ENCODE data around the gene ENTPD8. TPM values are rescaled to one million over a fixed set of nuclear protein-coding genes. Genes with fewer than 3 reads are reported as not detected.

ENTPD8 gene
- total and polyA plus RNA-seq, 2 of the 4 experiments (the other 2 are of a cell fraction) = 0.07 TPM; not detected in 1

DNA sequence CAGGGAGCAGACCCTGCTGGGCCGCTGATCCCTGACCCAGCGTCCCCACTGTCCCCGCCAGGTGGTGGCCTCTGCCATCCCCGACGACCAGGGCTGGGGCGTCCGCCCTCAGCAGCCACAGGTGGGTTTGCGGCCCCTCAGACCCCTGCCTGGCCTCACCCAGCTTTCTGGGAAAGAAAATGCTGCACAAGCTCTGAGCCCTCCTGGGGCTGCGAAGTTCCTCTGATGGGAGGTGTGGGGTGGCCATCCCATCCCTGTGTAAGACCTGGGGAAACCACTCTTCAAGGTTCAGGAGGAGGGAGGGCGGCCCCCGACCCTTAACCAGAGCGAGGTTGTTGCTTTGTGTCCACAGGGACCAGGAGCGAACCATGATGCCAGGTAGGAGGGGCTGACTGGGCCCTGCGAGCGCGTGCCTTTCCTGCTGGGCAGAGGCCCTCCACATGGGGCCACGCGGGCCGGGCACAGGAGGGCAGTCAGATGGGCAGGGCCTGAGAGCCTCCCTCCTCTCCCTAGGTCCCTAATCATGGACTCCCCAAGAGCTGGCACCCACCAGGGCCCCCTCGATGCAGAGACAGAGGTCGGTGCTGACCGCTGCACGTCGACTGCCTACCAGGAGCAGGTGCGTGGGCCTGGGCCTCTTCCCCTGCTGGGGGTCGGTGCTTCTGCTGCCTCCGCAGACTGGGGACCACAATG lies 10.3 kb downstream of the ENTPD8 start:
- Histone ChIP-seq H3K23ac (ENCODE audit: low read depth, low read length) (no peak overlapping the region), H3K79me1 (ENCODE audit: low read depth in 1 of 2, low read length in 2 of 2) (no peaks in the 10 kb centered on the region), H3K56ac (ENCODE audit: extremely low read depth, insufficient read depth, low read length) (no peak overlapping the region), H4K8ac (ENCODE audit: low read depth in 2 of 2, low read length in 2 of 2) (no peak overlapping the region), H3K36me3 (ENCODE audit: control insufficient read depth, insufficient read depth, low read length) (no peaks in the 10 kb centered on the region), H2BK20ac (ENCODE audit: low read depth, low read length) (no peak overlapping the region), H3K9me1 (ENCODE audit: insufficient read depth, low read length) (no peaks in the 10 kb centered on the region), H2AK9ac (replicated peaks; ENCODE audit: low read depth, low read length, poor library complexity) (no peak overlapping the region), H3K9ac (ENCODE audit: low read depth, low read length) (no peak overlapping the region), H3K18ac (ENCODE audit: low read depth, low read length) (no peak overlapping the region), H2BK5ac (ENCODE audit: low read depth, low read length, poor library complexity, severe bottlenecking) (no peak overlapping the region), H2AK5ac (ENCODE audit: low read depth, low read length) (no peak overlapping the region), H4K5ac (ENCODE audit: low read depth, low read length) (no peak overlapping the region), H3K4ac (ENCODE audit: low read depth, low read length) (no peak overlapping the region), H3K4me1 (ENCODE audit: control insufficient read depth, insufficient read depth, low read length) (peaks cover 5% of the 10 kb centered on the region), H3K27ac (ENCODE audit: insufficient read depth, low read length) (no peak overlapping the region), H4K20me1 (ENCODE audit: insufficient read depth, low read length) (no peaks in the 10 kb centered on the region), H3K4me3 (ENCODE audit: insufficient read depth, low read depth, low read length) (no peak overlapping the region), H2AFZ (replicated peaks; ENCODE audit: low read length, poor library complexity) (peak overlapping the region; percentile 23), H3K14ac (replicated peaks; ENCODE audit: low read depth, low read length) (no peak overlapping the region), H3K9me3 (ENCODE audit: control insufficient read depth, insufficient read depth, low read length) (no peaks in the 10 kb centered on the region), H3K27me3 (ENCODE audit: control insufficient read depth, insufficient read depth, low read length) (no peaks in the 10 kb centered on the region), H3K4me2 (ENCODE audit: low read depth, low read length) (no peak overlapping the region), H2BK15ac (ENCODE audit: low read depth, low read length) (no peak overlapping the region), H4K91ac (ENCODE audit: insufficient read depth, low read depth, low read length) (no peak overlapping the region), H2BK120ac (ENCODE audit: low read depth, low read length) (no peak overlapping the region)
- TF ChIP-seq NFE2L2 (IDR thresholded peaks at IDR 0.05; ENCODE audit: low read depth, low read length) (no peak), POLR2A (IDR thresholded peaks at IDR 0.05; ENCODE audit: low read depth, low read length) (no peak), BHLHE40 (IDR thresholded peaks at IDR 0.05; ENCODE audit: low read depth, low read length) (no peak), ELK1 (IDR thresholded peaks at IDR 0.05; ENCODE audit: borderline replicate concordance, low read depth, low read length) (no peak), SMC3 (IDR thresholded peaks at IDR 0.05; ENCODE audit: low read depth, low read length) (no peak)
- WGBS, 2 experiments (ENCODE audit: extremely low coverage in 2 of 2, insufficient read length in 1 of 2) = no CpG with 5 or more reads among the region's 27 CpGs
- no peak for DNase-seq
- no TSS peak for BruUV-seq (replicated peaks)
- ATAC-seq (ENCODE audit: low read depth) = no peak
- in situ Hi-C loops (cut with MboI; ENCODE audit: low sequenced_read_pairs) (no loop called here), dilution Hi-C loops (cut with HindIII; ENCODE audit: low sequenced_read_pairs, unreplicated experiment) (no loop called here), intact Hi-C loops (cut with micrococcal nuclease) (no loop called here)
- POLR2A ChIA-PET (ENCODE audit: unreplicated experiment) = no interaction called here
- CTCF ChIA-PET = no interaction called here

All from IMR-90 (cell line).